Epithelial cell of esophagus (primary cell): Measurements from ENCODE around the gene ANKMY1.

ENCODE experiments used
- DNase-seq: peaks from one replicate; pipeline ENCODE4 v3.0.0; 2010; ENCODE audit warnings: low read depth
- H3K4me3 ChIP-seq: 2 replicates; pipeline ENCODE4 v1.5.1; 2011; ENCODE audit warnings: mild to moderate bottlenecking, low read length, control low read depth
- TF ChIP-seq, protein P1 (sequence below): IDR thresholded peaks from 2 replicates; pipeline ENCODE4 v1.5.1; 2011; ENCODE audit warnings: low read depth, mild to moderate bottlenecking, low read length, control low read depth, inconsistent platforms; ENCODE audit not compliant: insufficient read depth; ENCODE audit errors: missing control alignments

Gene ANKMY1

DNA sequence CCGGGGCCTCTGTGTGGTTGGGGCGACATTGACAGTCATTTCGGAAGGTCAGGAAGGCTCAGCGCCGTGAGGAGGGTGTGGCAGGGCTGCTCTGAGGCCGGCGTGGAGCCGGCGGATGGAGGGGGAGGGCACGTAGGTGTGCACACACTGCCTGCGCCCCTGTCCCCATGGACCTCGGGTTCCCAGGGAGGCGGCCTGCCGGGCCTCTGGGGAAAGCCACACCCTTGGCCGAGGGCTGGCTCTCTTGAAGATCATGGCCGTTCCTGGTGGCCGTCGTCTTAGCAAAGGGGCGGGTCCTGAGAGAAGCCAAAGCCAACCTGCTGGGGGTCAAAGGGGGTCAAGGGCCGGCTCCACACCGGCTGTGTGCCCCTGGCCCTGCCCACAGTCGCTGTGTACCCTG lies 110.5 kb downstream of the ANKMY1 start:
- TF ChIP-seq, protein P1, sequence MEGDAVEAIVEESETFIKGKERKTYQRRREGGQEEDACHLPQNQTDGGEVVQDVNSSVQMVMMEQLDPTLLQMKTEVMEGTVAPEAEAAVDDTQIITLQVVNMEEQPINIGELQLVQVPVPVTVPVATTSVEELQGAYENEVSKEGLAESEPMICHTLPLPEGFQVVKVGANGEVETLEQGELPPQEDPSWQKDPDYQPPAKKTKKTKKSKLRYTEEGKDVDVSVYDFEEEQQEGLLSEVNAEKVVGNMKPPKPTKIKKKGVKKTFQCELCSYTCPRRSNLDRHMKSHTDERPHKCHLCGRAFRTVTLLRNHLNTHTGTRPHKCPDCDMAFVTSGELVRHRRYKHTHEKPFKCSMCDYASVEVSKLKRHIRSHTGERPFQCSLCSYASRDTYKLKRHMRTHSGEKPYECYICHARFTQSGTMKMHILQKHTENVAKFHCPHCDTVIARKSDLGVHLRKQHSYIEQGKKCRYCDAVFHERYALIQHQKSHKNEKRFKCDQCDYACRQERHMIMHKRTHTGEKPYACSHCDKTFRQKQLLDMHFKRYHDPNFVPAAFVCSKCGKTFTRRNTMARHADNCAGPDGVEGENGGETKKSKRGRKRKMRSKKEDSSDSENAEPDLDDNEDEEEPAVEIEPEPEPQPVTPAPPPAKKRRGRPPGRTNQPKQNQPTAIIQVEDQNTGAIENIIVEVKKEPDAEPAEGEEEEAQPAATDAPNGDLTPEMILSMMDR, result no peak
- no peak for DNase-seq
- H3K4me3 ChIP-seq, result no peak overlapping the region

DNA sequence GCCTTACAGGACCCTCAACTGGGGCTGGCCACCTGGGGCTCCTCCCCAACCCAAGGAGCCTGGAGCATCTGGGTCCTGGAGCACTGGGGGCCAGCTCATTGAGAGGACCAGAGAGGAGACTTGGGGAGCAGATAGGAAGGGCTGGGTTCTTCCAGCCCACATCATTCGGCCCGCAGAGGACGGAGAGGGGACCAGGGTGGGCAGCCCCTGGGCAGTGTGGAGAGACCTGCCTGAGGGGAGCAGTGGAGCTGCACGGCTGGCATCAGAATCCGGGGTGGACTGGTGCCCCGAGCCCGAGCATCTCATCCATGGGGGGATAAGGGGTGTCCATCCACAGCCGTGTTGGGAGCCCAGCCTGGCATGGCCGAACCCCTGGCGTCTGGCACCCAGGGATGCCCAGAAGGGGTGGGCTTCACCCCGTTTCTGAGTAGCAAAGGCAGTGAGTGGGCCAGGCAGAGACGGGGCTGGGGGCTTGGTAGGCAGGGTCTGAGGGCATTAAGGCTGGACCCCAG lies 111.1 kb downstream of the ANKMY1 start:
- TF ChIP-seq, protein P1, result no peak

DNA sequence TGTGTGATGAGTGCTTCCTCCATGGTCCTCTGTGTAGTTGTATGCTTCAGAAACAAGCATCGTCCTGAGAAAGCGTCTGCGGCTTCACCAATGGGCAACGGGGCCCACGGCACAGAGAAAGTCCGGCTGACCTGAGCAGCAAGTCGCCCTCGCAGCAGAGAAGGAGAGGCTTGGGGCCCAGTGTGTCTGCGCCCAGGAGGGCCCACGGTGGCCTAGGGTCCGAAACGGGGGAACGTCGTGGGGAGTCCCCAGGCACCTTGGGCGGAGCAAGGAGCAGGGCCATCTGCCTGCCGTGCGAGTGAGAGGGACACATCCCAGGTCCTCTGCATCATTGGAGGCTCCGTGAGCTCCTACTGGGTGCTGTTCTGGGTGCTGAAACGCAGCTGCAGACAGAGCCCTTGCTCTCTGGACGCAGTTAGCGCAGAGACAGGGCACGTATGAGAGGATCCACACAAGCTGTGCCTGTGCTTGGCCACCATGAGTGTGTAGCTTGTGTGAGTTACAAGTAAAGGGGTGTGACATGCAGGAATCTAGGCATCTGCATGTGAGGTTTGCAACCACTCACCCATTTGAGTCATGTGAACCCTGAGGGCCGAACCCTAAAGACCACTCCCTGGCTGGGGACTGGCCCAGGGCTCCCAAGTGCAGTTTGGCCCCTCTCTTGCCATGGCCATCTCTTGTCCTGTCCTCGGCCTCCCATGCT lies 111.7 kb downstream of the ANKMY1 start:
- TF ChIP-seq, protein P1, result no peak
- no peak overlapping the region for H3K4me3 ChIP-seq
- DNase-seq, result no peak

More for the DNA sequence above, 111.1 kb downstream of the ANKMY1 start:
- H3K4me3 ChIP-seq, result no peak overlapping the region
- DNase-seq, result no peak

DNA sequence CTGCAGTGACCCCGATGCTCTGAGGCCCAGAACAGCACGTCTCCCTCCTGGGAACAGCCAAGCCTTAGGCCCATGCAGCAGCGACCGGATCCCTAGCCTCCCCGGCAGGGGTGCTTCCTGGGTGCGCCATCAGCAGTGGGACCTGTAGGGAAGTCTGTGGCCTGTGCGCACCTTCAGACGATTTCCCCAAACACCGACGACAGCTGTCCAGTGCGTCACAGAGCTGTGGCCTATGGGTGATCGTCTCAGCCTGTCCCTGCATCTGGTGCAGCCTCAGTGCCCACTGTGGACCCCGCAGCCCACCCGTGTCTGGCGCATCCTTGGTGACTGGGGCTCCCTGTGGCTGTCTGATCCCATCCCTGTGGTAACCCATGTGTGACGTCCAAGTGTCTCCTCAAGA lies 113.3 kb downstream of the ANKMY1 start:
- H3K4me3 ChIP-seq, result no peak overlapping the region
- DNase-seq, result no peak
- TF ChIP-seq, protein P1, result no peak

DNA sequence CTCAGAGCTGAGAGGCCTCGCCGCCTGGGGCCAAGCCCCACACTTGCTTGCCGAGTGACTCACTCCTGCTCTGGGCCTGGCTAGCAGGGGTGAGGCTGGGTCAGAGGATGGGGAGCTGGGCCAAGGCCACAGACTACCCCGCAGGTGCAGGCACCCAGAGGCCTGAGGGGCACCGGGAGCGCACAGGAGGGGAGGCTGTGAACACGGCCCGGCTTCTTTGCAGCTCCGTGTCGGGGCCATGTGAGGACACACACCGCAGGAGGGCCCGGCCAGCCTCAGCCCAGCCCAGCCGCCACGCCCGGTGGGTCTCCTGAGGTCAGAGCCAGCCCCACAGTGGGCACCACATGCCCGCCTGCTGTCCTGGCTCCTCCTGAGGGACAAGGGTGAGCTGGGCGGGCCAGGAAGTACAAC lies 113.9 kb downstream of the ANKMY1 start:
- TF ChIP-seq, protein P1, result no peak
- no peak overlapping the region for H3K4me3 ChIP-seq
- DNase-seq, result no peak

DNA sequence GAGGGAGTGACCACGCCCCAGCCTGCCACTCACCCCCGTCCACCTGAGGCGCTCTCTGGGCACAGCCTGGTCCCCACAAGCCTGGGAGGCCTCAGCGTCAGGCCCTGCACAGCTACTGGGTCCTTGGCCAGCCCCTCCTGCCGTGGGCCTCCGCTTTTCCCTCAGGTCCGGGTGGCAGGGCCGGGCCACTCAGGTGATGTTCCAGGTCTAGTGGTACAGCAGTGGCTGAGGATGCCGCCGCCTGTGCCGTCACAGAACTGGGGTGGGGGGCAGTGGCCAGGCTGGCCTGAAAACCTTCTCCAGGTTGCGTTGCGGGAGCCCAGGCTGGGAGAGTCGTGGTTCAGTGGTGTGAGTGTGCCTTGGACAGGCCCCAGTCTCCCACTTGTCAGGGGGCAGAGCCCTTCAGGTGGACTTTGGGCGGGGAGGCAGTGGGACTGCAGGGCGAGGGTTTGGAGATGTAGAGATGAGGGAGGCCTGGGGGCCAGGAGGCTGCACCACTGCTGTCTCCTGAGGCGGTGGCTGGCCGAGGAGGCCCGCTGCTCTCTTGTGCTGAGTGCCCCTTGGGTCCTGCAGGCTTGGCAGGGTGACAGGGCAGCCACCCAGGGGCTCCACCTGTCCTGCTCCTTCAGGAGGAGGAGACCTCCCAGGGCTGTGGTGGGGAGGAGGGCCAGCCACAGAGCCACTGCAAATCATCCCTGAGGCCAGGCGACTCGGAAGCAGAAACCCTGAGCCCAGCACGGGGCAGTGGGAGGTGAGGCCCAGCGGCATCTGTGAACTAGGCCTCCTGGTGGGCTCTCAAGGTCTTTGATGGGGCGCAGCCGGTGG lies 114.7 kb downstream of the ANKMY1 start:
- no peak for DNase-seq
- H3K4me3 ChIP-seq, result no peak overlapping the region
- TF ChIP-seq, protein P1, result no peak
